ENCODE results near the gene ACAP3.

Gene ACAP3

DNA sequence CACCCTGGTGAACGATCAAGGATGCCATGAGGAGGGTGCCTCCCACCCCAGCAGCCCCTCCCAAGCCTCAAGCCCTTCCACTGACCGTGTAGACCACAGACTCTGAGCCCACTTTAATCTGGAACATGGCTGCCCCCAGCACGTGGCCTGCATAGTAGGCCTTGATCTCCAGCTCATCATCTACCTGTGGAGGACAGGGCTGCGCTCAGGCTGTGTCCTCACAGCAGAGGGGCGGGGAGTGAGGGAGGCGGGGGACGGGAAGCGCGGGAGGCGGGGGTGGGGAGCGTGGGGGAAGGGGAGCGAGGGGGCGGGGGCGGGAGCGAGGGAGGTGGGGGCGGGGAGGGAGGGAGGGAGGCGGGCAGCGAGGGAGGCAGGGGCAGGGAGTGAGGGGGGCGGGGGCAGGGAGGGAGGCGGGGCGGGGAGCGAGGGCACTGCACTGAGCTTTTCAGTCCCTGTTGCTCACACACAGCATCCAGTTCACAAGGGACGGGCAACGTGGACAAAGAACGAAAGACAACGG is 7.8 kb upstream of the ACAP3 start:
- no peak for DNase-seq

DNA sequence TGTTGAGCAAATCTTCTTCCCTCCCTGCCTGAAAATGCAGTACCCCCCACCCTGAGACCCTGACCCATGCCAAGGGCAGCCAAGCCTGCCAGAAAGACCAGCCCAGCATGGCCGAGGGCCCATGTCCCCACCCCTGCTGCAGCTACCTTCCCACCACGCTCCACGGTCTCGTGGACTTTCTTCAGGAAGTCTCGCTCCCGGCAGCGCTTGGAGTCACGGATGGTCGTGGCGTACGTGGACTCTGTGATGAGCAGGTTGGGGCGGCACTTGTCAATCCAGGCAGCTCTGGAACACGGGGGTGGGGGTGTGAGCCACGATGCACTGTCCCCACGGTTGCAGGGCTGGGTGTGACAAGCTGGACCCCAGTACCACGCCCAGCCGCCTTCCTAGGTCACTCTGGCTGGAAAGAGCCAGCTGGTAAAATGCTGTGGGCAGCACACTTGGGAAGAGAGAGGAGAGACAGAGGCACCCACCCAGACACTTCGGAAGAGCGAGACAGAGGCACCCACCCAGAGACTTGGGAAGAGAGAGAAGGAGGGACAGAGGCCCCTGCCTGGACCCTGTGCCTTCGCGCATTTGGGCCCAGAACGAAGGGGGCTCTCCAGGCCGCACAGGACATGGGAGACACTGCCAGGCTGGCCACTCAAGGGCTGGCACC is 7.1 kb upstream of the ACAP3 start:
- DNase-seq: no peak

DNA sequence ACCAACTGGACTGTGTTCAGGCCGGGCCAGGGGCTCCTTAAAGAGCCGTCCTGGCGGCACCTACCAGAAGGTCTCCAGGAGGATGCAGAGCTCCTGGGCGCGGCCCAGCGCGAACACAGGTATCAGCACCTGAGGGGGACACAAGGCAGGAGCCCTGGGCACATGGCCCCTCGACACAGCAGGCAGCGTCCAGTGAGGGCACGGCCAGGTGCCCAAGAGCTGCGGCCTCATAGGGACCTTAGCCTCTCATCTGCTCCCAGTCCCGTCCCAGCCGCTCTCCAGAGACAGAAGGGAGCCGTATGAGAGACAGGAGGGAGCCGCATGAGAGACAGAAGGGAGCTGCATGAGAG is 6.5 kb upstream of the ACAP3 start:
- DNase-seq: no peak

DNA sequence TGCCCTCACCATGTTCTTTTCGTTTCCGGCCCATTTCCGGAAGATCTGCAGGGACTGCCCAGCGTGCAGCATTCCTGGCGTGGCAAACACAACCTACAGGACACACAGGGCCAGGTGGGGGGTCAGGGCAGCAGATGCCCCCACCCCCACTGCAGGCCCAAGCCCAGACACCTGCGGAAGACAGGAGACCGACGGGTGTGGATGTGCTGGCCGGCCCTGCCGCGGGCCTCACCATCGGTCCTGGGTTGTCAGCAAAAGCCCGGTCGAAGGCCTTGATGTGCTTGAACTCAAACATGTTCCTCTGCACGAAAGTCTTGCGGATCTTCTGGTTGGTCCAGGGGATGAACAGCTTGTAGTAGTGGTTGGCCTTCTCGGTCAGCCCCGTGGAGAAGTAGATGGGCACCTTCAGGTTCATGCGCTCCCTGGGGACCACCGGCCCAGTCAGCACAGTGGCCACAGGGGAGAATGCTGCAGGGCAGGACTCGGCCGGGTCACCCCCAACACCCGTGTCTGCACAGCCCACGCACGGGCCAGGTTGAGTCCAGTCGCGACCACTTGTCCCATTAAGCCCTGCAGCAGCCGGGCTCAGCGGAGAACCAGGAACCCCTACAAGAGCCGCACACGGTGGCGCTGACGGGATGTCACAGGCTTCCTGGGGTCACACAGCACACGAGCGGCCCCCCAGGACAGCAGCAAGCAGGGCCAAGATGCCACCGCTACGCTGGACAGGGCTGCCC is 5.9 kb upstream of the ACAP3 start:
- no peak for DNase-seq

DNA sequence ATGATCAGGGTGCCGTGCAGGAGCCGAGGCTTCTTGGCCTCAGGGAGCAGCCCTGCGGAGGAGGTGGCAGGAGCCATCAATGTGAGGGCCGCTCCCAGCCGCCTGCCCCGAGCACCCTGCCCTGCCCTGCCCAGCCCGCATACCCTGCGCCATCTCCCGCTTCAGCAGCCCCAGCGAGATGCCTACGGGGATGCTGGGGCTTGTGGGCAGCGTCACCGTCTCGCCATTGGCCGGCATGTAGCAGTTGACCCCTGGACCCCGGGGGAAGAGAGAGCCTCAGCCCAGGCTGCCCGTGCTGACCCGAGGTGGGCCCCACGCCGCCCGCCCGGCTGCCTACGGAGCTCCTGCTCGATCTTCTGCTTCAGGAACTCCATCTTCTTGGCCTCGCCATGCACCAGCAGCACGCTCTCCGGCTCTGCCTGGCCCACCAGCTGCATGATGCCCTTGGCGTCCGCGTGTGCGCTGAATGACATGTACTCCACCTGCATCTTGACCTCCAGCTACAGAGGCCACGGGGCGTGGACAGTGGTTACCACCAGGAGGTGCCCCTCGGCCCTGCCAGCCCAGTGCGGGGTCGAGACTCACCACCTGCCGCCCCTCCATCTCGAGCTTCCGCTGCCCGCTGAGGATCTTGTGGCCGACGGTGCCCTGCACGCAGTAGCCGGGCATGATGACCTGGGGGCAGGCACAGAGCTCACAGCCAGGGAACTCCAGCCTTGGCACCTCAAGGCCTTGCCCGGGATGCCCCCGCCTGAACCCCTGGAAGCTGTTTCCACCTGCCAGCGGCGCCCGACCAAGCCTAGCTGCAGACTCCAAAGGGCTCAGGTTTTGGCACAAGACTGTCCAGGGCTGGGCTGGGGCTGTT is 5.0 kb upstream of the ACAP3 start:
- DNase-seq: no peak

DNA sequence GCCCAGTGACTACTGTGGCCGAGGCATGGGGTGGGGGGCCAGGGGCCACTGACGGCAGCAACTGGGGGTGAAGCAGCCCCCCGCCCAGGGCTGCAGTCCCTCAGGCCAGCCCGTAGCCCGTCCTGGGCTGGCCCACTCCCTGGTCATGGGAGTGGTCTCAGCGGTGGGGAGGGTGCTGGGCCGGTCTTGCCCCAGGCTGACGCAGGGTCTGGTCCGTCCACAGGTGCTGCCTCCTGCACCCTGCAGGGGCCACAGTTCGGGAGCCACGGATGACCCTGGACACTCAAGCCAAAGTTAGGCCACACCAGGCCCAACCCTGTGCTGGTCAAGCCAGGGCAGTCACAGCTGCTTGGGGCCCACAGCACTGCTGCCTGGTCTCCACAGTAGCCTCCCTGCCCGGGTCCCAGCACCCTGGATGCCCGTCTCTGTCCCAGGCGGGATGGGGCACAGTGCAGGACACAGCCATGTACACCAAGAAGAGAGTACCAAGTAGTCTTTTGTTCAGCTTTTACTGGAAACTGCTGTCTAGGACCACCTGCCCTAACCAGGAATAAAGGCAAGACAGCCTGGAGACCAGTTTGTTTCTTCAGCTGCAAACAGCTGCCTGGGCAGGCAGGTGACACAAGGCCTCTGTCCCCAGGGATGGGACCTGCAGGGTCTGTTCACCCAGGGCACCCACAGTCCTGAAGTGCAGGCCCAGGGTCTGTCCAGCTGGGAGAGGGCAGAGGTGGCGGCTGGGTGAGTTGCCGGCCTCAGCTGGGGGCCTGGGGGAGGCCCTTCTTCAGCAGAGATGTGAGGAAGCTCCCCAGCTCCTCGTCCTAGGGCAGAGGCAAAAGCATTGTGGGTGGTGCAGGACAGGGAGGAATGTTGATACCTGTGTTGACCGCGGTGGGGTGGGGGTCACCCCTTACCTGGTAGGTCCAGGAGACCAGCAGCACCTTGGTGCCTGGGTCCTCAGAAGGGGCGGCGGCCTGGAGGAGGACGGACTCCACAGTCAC is 3.7 kb upstream of the ACAP3 start:
- DNase-seq: no peak

DNA sequence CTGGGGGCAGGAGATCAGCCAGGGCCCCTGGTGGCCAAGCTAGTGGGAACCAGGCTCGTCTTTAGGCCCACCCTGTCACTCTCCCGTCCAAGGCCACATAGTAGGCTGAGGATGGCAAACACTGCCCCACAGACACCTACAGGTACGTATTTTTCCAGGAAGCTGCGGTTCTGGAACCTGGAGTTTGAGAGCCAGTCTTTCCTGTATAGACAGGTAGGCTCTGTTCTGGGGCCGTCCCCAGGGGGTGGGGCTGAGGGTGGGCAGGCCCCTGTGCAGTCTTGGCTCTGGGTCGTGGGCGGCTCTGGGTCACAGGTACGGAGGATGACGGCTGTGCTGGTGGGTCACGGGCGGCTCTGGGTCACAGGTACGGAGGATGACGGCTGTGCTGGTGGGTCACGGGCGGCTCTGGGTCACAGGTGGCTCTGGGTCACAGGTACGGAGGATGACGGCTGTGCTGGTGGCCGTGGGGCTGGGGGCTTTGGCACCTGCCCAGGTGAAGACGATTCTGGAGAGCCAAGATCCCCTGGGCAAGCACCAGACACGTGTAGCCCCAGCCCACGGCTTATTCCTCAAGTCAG is 2.8 kb upstream of the ACAP3 start:
- DNase-seq: no peak

DNA sequence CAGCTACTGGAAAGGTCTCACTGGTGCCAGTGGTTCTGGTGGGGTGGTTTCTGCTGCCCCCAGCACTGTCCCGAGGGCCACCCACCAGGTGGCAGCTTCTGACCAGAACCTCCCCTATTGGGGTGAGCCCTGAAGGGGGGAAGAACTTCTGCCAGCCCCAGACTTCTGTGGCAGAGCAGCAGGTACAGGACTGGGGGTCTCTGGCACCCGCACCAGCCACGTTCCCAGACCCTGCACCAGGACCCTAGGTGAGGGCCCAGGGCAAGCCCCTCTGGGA is 2.3 kb upstream of the ACAP3 start:
- DNase-seq: no peak

DNA sequence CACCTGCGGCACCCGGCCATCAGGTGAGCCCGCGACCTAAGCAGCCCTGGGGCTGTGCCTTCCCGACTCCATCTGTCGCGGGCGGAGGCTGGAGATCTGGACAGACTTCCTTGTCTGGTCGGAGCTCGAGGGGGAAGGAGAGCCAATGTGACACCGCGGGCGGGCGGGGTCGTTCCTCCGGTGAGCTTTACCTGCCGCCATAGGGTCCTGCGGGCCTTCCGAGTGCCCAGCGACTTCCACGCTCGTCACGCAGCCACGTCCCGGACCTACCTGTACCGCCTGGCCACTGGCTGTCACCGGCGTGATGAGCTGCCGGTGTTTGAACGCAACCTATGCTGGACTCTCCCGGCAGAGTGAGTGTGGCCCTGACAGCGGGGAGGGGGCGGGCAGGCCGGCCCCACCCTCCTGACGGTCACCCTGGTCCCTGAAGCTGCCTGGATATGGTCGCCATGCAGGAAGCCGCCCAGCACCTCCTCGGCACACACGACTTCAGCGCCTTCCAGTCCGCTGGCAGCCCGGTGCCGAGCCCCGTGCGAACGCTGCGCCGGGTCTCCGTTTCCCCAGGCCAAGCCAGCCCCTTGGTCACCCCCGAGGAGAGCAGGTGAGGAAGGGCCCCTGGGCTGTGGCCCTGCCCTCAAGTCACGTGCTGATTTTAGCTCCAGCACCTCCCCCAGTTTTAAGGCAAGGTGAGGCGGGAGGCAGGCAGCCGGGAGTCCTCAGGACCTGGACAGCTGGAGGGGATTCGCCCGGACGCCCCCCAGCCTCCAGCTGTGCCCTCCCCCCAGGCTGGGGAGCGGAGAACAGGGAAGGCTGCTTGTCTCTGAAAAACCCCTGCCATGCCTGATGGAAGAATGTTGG is 1.8 kb upstream of the ACAP3 start:
- peak; percentile 49 for DNase-seq

DNA sequence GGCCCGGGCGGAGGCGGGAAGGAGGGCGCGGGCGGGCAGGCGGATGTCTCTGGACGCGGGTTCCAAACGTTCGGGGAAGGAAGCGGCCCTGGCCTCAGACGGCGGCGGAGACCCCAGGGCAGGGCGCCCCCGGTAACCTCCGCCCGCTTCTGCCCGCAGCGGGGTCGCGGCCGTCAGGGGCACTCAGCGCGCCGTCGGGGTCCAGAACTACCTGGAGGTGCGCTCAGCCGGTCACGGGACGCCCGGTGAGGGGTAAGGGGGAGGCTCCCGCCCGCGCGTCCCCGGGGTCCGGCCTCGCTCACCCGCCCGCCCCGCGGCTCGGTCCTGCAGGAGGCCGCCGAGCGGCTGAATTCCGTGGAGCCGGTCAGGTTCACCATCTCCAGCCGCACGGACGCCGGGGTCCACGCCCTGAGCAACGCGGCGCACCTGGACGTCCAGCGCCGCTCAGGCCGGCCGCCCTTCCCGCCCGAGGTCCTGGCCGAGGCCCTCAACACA is 1.1 kb upstream of the ACAP3 start:
- DNase-seq: peak; percentile 81

DNA sequence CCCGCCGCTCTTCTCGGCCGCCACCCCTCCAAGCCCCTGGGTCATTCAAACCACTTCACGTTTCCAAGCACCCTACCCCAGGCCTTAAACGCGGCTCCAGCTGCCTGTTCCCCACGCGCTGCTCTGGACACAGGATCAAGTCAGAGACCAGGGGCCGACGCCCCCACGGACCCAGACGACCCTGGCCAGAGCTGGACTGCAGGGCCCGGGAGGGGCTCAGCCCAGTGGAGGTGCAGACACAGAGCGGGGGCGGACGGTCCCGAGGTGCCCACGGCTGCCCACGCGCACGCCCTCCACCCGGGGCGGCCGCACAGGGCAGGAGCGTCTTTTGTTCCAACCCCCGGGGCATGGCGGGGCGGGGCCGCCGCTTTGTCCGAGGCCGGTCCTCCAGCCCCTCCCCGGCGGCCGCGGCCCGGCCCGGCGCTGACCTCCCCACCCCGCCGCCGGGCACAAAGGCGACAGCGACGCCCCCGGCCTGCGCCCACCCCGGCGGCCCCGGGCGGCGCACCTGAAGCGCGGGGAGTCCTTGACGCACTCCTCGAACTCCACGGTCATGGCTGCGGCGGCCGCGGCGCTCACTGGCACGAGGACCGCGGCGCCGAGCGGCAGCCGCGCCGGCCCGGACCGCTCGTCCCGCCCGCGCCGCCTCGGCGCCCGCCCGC is 338 bp downstream of the ACAP3 start:
- no peak for DNase-seq

DNA sequence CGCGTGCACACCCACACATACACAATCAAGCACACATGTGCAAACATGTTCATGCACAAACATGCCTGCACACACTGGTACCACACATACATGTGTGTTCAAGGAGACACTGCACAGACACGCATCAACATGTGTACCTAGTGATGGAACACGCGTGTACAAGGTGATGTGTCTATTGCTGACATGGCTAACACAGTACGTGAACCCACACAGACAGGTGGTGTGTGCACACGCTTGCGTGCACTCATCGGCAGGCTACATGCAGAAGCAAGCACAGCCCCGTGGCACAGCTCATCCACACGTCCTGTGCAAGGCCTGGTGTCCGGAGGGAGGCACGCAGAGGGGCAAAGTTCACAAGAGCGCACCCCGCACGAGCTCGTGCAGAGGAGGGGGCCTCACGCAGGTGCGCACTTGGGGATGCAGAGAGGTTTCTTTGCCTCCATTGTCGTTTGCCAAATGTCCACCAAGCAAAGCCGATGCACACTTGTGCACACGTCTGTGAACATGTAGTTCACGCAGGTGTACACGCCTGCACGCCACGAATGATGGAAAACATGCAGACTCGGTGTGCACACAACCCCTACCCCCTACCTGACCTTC is 969 bp downstream of the ACAP3 start:
- DNase-seq: no peak

DNA sequence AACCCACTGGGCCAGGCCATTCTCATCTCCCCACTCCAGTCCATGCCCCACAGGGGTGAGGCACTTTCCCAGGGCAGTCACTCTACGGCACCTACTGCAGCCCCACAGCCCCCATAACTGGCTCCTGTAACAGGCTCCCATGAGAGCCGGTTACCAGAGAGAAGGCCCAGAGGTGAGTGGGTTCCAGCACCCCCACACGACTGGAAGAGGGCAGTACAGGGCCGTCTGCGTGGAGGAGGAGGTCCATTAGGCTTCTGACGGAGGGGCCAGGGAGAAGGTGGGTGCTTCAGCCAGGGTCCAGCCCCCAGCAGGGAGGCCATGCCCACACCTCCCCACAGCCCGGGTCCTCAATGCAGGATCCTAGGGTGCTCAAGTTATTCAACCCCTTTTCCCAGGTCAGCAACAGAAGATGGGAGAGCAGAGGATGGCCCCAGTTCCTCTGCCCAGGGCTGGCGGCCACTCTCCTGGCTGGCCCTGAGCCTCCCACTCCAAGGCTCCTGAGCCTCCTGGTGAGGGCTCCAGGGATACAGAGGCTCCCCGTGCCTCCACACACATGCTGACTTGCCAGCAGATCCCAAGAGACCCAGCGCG is 1.6 kb downstream of the ACAP3 start:
- DNase-seq: no peak

DNA sequence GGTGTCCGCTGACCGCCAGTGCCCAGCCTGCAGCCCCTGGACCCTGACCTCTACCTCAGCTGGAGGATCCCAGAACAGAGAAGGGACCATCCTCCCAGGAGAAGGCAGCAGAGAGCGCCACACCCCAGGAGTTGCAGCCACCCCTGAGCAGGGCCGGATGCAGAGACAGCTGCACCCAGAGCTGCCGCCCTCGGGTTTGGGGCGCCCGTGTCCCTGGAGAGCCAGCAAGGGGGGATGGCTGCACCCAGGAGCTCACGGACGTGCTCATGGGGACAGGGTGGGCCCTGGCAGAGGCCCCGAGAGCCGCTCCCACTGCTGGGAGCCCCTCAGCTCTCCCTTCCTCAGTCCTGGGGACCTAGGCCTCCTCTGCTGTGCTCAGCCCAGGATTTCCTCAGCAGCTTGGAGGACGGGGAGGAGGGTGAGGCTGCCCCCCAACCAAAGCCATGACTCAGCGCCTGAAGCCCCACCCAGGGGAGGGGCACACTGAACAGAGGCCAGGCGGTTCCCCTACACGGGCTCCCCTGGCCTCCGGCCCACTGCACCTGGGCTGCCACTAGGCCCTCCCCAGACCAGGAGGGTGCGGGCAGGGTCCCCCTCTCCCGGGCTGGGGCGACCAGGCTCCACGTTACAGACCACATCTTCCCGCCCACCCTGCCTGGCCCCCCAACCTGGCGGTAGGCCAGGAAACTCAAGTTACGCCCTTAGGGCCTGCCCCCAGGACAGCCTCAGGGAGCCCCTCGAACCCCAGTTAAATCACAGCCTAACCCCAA is 2.2 kb downstream of the ACAP3 start:
- no peak for DNase-seq

DNA sequence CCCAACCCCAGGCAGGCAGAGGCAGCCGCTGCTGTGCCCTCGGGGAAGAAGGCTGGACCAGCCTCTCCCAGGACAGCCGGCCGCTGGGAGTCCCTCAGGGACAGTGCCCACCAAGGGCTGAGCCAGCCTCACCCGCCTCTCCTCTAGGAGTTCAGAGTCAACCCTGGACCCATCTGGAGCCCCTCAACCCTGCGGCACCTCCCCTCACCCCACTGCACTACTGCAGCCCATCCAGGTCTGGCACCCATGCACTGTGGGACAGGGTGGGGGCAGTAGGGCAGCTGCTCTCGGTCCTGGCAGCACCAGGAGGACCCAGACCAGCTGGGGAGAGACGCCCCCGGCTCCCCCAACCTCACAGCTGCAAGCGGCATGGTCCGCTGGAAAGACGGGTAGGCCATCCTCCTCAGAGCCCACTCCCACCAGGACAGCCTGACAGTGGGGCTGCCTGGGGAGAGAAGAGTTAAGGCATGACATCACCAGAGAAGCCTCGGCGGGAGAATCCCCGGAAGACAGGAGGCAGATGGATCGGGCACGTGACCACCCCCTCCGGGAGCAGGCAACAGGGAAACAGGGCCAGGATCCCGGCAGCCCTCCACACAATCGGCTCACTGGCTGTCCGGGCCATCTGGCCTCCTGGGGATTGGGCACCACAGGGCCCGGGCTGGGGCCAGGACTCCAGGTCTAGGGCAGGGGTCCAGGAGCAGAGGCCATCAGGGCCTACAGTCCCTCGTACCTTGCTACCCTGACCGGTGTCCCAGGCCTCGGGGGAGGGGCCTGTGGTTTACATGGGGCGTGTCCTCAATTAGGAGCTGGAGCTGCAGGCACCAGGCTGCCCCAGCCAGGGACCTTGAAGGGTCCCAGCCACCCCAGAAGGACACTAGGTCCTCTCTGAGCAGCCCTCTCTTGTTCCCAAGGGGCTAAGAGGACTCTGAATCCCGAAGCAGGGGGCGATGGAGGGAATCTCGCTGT is 3.1 kb downstream of the ACAP3 start:
- DNase-seq: peak; percentile 68

DNA sequence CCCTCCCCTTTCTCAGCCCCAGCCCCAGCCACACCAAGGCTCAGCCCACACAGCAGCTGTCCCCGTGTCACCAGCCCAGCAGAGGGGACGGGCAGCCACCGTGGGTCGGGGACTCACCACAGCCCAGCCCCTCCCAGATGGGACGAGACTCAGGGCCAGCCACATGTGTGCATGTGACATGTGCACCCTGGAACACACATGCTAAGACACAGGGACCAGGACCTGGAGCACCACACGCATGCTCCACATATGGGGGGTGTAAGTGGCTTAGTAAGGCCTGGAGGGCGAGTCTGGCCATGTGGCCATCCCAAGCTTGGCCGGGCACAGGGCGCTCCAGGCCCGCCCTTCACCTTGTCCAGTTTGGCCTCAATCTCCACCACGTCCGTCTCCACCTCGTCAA is 4.0 kb downstream of the ACAP3 start:
- DNase-seq: no peak

DNA sequence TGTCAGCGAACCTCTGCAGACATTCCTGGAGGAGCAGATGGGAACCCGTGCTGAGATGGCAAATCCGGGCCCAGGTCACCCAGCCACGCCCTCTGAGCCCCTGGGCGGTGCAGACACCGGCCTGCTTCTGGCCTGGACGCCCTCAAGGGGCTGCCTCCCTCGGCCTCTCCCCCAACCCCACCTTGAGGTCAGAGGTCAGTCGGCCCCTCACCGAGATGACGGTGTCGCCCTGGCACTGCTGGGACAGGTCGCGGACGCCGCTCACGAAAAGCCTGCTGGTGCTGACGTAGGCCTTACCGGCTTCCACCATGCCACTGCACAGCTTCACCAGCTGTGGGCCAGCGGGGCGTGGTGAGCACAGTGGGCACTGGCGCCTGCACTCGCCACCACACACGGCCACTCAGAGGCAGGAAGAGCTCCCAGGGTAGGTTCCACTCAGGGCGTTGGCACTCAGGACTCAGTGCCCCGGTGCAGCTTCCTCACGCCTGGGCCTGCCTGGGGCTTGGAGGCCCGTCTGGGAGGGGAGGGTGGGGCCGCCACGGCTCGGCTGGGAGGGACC is 4.7 kb downstream of the ACAP3 start:
- no peak for DNase-seq

Data from right kidney (tissue), 1 donor.